CMK (cell line): ENCODE measurements around the gene CDK10.
"Not testable (repeated sequence)": the region's sequence is repeated elsewhere in the genome, so short reads cannot be mapped to it uniquely, and the experiment has no call there.

Experiments used
- DNase-seq: peaks from one replicate; pipeline ENCODE4 v3.0.0-alpha.2; 2010; ENCODE audit warnings: low read depth

Gene CDK10, protein sequence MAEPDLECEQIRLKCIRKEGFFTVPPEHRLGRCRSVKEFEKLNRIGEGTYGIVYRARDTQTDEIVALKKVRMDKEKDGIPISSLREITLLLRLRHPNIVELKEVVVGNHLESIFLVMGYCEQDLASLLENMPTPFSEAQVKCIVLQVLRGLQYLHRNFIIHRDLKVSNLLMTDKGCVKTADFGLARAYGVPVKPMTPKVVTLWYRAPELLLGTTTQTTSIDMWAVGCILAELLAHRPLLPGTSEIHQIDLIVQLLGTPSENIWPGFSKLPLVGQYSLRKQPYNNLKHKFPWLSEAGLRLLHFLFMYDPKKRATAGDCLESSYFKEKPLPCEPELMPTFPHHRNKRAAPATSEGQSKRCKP

DNA sequence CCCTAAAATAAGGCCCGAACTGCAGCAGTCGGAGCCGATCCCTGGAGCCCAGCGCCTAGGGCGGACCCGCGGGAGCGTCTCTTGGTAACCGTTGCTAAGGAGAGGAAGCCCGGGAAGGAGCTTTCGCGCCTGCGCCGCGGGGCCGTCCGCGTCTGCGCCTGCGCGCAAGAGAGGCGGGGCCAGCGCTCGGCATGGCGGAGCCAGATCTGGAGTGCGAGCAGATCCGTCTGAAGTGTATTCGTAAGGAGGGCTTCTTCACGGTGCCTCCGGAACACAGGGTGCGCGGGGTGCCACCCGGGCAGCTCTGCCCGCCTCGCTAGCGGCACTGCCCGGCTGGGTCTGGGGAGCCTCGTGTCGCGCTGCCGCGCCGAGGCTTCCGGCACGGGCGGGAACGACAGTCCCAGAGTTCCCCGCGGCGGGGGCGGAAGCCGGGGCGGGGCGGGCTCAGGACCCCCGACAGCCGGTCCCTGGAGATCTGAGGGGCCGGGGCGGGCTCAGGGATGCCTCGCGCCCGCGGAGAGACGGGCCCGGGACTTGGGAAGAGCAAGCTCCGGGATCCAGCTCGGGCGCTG lies at the start of gene CDK10:
Gene CDK10 (plus strand): TSS at position 170 of the 572 bp plus-strand sequence. CDS start 22 bp downstream, at position 192.
- DNase-seq = peak; percentile 65

- no peak for DNase-seq
These were observed 49.1 kb upstream of the CDK10 start for GRCh38 chr16:89637379-89637778.

- no peak for DNase-seq
These were observed 48.0 kb upstream of the CDK10 start for GRCh38 chr16:89638455-89638854.

- DNase-seq = no peak
These were observed 47.1 kb upstream of the CDK10 start for GRCh38 chr16:89639385-89639784.

GRCh38 chr16:89641458-89642119 lies 44.9 kb upstream of the CDK10 start:
- no peak for DNase-seq

GRCh38 chr16:89642574-89642973 lies 43.9 kb upstream of the CDK10 start:
- no peak for DNase-seq

DNA sequence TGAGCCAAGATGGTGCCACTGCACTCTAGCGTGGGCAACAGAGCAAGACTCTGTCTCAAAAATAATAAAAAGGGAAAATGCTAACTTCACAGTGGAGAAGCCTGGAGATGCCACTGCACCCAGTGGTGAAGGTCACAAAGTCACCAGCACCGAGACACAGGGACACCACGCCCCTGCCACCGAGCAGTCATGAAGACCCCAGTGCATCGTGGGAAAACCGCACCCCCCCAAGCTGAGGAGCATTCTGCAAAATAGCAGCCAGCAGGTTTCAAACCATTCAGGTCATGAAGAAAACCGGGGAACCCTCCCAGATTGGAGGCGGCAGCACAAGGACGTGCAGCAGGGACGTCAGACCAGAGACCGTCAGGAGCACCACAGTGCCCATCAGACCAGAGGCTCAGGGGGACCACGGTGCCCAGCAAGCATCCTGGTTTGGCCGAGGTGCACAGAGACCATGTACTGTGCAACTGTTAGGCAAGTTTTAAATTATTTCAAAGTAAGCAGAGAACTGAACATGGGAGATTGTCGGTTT lies 42.7 kb upstream of the CDK10 start:
- no peak for DNase-seq

GRCh38 chr16:89645122-89645521 lies 41.4 kb upstream of the CDK10 start:
- no peak for DNase-seq

DNA sequence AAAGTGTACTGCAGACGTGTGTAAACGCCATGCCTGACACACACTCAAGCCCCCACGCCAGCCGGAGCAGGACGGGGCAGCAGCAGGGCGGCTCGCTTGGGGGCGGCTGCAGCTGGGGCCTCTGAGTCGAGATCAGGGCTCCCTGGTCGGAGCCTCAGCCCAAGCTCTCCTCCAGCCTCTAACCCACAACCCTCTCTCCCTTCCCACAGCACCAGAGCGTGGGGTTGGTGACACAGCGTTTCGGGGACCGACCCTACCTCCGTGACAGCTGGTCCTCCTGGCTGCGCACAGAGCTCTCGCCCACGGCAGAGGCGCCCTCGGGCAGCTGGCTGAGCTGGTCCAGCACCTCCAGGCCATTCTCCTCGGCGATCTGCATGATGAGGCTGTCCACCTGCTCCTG lies 40.2 kb upstream of the CDK10 start:
- no peak for DNase-seq

DNA sequence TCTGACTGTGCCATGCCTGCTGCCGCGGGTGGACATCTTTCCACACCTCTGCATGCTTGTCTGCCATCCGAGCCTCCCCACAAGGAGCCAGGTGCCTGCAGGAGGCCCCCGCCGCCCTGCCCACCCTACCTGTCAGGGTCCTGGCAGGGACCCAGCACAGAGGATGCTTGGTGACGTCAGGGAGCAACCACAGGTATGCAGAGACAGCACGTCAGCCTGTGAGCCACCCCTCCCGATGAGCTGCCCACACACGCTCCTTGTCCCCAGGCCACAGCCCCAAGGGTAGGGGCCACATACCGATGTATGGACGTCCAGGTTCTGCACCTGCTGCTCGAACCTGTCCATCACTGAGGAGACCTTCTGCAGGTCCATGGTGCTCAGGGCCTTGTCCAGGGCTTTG lies 39.6 kb upstream of the CDK10 start:
- no peak for DNase-seq

DNA sequence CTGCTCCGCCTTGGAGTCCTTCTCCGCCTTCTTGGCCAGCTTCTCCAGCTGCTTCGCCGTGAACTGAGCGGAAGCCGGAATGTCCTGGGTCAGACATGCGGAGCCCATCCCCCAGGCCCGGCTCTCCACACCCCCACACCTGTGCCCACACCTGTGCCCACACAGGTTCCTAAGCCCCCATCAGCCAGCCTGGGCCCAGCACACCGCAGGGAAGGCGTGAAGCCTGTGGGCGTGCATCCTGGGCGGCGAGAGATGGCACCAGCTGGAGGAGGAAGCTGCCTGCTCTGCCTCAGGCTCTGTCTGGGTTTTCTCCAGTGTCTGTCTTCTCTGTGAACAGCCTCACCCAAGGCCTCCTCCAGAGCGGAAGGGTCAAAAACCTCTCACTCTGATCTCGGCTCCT lies 34.9 kb upstream of the CDK10 start:
- no peak for DNase-seq

DNA sequence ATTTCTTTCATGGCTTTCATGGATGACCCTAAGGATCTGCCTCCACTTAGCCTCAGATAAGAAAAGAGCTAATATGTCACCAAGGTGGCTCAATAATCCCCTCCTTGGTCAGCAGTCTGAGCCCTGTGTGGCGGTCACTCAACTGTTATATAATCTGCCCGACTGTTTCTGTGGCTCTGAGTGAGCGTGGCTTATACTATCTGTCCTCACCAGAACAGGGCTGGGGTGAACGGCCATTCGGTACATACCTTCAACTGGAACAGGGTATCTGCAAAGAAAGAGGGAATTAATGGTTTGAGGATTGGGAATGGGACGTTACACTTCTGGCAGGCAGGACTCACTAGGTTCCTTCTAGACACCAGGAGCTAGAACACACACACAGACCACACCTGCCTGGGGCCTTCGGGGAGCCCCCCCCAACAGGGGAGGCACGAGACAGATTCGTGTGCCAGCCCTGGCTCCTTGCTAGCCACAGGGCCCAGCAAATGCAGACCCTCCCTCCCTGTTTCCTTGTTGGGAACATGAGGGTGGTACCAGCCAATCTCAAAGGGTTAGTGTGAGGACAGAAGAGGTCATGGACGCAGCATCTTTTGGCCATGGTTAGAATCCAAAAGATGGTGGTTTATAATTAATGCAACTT lies 32.7 kb upstream of the CDK10 start:
- DNase-seq = no peak

DNA sequence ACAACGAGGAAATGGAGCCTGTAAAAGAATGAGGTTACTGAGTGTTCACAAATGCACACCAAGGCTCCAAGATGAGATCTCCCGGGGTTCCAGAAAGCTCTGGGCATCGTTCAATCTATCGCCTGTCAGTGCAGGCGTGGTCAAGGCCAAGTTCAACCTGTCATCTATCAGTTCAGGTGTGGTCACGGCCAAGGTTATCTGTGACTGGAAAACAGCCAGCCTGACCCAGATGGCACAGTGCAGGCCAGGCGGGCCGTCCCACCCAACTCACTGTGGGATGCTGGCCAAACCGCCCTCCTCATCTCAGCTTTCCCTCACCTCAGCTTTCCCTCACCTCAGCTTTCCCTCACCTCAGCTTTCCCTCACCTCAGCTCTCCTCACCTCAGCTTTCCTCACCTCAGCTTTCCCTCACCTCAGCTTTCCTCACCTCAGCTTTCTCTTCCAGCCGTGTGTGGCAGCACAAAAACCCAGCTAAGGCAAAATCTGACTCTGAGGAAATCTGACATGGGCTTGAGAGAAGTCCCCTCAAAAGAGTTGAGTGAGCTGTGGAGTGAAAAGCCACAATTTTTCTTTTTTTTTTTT lies 31.3 kb upstream of the CDK10 start:
- no peak for DNase-seq

DNA sequence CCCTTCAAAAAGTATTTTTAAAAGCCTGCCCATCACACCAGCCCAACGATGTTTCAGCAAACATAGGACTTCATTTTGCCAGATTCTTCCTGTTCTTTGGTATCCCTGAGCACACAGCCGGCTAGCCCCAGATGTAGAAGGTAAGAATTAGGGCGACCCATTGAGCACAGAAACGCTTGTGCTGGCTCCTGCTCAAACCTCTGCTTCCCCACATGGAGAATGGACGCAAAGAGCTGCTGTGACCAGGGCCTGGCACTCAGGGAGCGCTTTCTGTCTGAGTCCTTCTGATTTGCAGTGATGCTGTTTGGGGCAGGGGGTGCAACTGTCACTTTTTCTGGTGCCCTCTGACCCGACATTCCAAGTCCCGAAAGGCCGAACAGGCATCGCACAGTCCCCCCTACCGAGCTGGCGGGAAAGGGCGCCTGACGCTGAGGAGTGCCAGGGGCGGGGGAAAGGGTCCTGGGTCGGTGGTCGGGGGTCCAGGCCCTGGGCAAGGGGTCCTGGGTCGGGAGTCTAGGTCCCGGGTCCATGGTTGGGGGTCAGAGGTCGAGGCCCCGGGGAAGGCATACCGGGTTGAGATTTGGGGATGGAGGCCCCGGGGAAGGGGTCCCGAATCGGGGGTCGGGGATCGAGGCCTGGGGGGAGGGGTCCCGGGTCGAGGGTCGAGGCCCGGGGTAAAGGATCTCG lies 29.9 kb upstream of the CDK10 start:
- no peak for DNase-seq

- DNase-seq = peak; percentile 72
These were observed 28.9 kb upstream of the CDK10 start, which contains the start of the genes CHMP1A and SPATA33 for GRCh38 chr16:89657442-89658220. TSS of gene CHMP1A (minus strand) at chr16:89657708. CDS start at chr16:89657588, 120 bp downstream. TSS of gene SPATA33 (plus strand) at chr16:89657836. CDS start at chr16:89657912, 76 bp downstream.

DNA sequence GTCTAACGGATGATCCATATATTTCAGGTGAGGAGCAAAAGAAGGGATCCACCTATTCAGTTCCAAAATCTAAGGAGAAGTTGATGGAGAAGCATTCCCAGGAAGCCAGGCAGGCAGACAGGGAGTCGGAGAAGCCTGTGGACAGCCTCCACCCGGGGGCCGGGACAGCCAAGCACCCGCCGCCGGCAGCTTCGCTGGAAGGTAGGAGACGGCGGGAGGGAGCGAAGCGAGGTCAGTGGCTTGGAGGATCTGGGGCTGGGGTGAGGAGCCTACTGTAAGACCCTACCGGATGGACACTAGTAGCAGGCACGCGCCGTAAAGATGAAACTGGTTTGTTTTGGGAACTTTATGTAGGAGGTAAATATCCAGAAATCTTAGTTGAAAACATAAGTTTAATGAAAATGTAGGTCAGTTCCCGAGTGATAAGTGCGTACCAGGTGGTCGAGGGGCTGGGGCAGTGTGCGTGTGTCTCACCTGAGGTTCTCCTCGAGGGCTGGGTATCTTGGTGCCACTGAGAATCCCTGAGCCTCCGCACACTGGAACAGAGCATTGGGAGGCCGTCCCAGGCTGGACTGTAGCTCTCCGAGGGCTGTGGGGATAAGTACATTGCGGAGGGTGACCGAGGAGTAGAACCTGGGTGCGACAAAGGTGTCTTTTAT lies 28.1 kb upstream of the CDK10 start:
- DNase-seq = no peak

GRCh38 chr16:89660146-89660545 lies 26.3 kb upstream of the CDK10 start:
- no peak for DNase-seq

GRCh38 chr16:89661215-89661614 lies 25.3 kb upstream of the CDK10 start:
- no peak for DNase-seq

DNA sequence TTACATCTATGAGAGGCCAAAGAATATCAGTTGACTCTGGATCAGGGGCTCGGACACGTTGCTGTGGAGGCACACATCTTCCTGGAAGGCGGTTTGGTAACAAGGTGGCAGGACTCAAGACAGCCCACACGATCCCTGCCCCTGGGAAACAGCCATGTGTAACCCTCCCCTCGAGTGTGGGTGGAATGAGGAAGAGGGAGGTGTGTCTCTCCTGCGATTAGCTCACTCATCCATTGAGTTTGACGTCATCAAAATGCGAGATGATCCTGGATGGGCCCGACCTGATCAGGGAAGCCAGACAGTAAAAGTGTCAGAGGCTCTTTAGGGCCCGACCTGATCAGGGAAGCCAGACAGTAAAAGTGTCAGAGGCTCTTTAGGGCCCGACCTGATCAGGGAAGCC lies 22.3 kb upstream of the CDK10 start:
- not testable (repeated sequence) for DNase-seq

DNA sequence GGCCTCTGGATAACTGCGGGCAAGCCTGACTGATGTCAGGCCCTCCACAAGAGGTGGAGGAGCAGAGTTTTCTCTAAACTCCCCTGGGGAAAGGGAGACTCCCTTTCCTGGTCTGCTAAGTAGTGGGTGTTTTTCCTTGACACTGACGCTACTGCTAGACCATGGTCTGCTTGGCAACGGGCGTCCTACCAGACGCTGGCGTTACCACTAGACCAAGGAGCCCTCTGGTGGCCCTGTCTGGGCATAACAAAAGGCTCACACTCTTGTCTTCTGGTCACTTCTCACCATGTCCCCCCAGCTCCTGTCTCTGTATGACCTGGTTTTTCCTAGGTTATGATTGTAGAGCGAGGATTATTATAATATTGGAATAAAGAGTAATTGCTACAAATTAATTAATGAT lies 19.5 kb upstream of the CDK10 start:
- DNase-seq = not testable (repeated sequence)
